ENCODE measurements around the gene ADIPOQ. TPM values are rescaled to one million over a fixed set of nuclear protein-coding genes. Genes with fewer than 3 reads are reported as not detected.
A peak's percentile ranks its signal among the peaks of the same experiment; 100 is the strongest.
"Not testable (repeated sequence)": the region's sequence is repeated elsewhere in the genome, so short reads cannot be mapped to it uniquely, and the experiment has no call there.

The ADIPOQ gene
- total RNA-seq (not detected), polyA plus RNA-seq (ENCODE audit: insufficient read depth in 1 of 8, insufficient read length in 8 of 8, low replicate concordance in 1 of 8) (under 1 TPM in 5 of 8 donors, not detected in 3; 0.02 to 0.04 (median 0.04) TPM)
- long read RNA-seq, donor 1 = 0 reads
- long read RNA-seq, donor 2 = 0 reads
- long read RNA-seq, donor 3, full-length matches to known transcripts = 8 of 8 reads
- long read RNA-seq, donor 3, partial matches to known transcripts = 0 of 8 reads
- long read RNA-seq, donor 3, other reads (novel, unspliced or antisense) = 0 of 8 reads
- long read RNA-seq, donor 4 = 0 reads
- long read RNA-seq, donor 5 = 0 reads
- long read RNA-seq, donor 6 = 0 reads
- long read RNA-seq, donor 7 = 0 reads
- long read RNA-seq, donor 8 = 0 reads
- long read RNA-seq, donor 9 = 0 reads
- long read RNA-seq, donor 10 = 0 reads
- long read RNA-seq, donor 11 = 0 reads

GRCh38 chr3:186842426-186843038 is at the start of gene ADIPOQ:
Gene ADIPOQ, plus strand, starts transcription at chr3:186842710. Its CDS starts 10,349 bp downstream, at chr3:186853059.
- 93% methylated on average over 2 of the region's 7 CpGs for WGBS (ENCODE audit: insufficient coverage)
- no peaks in the 10 kb centered on the region for H3K36me3 ChIP-seq (ENCODE audit: control insufficient read depth, insufficient read depth, low read length)
- H3K4me1 ChIP-seq (ENCODE audit: control insufficient read depth, insufficient read depth, low read length) = no peaks in the 10 kb centered on the region
- peaks cover 15% of the 10 kb centered on the region for H3K27me3 ChIP-seq (ENCODE audit: control insufficient read depth, insufficient read depth, low read length)
- DNase-seq = no peak
- H3K9me3 ChIP-seq (replicated peaks; ENCODE audit: control insufficient read depth, low read depth, low read length) = no peaks in the 10 kb centered on the region
- H3K4me3 ChIP-seq (ENCODE audit: low read length) = no peak within 1 kb of the TSS
- H3K27ac ChIP-seq (ENCODE audit: low read length) = no peak within 1 kb of the TSS

DNA sequence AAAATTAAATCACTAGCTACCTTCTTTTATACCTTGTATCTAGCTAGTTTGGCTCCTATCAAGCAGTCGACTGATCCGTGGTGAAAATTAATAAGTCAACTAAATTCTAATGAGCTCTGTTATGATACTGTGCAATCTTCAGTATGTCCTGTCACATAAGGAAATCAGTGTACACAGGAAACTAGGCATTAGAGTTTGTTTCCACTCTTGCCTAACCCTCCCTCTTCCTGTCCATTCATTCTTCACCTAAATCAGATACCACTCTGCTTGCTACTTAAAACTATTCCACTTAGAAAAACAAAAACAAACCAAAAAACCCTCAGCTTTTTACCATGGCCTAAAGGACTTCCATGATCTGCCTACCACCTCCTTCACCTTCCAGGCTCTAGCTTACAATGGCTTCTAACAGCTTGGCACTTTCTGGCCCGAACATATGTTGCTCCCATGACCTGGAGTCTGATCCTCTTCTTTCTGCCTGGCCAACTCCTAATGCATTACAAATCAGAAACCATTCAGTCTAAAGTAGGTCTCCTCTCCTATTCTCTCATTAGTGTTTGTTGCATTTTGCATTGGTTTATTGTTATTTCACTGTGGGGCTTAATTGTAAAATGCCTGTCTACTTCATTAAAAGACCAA is 44.2 kb upstream of the ADIPOQ start:
- WGBS (ENCODE audit: insufficient coverage) = 100% methylated on average over 1 of the region's 3 CpGs

GRCh38 chr3:186800285-186800684 is 42.2 kb upstream of the ADIPOQ start:
- no peaks in the 10 kb centered on the region for H3K9me3 ChIP-seq (replicated peaks; ENCODE audit: control insufficient read depth, low read depth, low read length)
- H3K4me3 ChIP-seq (ENCODE audit: low read length) = no peak overlapping the region
- peaks cover 4% of the 10 kb centered on the region for H3K4me1 ChIP-seq (ENCODE audit: control insufficient read depth, insufficient read depth, low read length)
- H3K36me3 ChIP-seq (ENCODE audit: control insufficient read depth, insufficient read depth, low read length) = peaks cover 23% of the 10 kb centered on the region
- WGBS (ENCODE audit: insufficient coverage) = no CpG with 5 or more reads among the region's 1 CpG
- no peaks in the 10 kb centered on the region for H3K27me3 ChIP-seq (ENCODE audit: control insufficient read depth, insufficient read depth, low read length)
- DNase-seq = no peak
- no peak overlapping the region for H3K27ac ChIP-seq (ENCODE audit: low read length)

More for the DNA sequence above, 44.2 kb upstream of the ADIPOQ start:
- peaks cover 32% of the 10 kb centered on the region for H3K36me3 ChIP-seq (ENCODE audit: control insufficient read depth, insufficient read depth, low read length)
- H3K9me3 ChIP-seq (replicated peaks; ENCODE audit: control insufficient read depth, low read depth, low read length) = no peaks in the 10 kb centered on the region
- H3K27ac ChIP-seq (ENCODE audit: low read length) = no peak overlapping the region
- H3K4me1 ChIP-seq (ENCODE audit: control insufficient read depth, insufficient read depth, low read length) = no peaks in the 10 kb centered on the region
- no peak overlapping the region for H3K4me3 ChIP-seq (ENCODE audit: low read length)
- no peak for DNase-seq
- no peaks in the 10 kb centered on the region for H3K27me3 ChIP-seq (ENCODE audit: control insufficient read depth, insufficient read depth, low read length)

DNA sequence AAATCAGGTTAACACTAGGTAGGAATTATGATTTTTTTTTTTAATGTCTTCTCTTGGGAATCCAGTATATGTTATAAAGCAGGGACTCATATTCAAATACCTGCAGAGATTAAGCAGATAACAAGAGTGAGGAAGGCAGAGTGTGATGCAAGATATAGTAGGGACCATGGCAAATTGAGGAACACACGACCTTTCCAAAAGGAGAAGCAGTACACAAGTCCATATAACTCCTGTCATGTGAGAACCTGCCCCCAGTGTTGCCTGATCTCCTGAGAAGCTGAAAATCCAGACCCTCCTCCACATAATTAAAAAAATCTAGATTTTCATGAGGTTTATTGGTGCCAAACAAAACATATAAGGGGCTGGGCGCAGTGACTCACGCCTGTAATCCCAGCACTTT is 39.8 kb upstream of the ADIPOQ start:
- Histone ChIP-seq H3K27me3 (ENCODE audit: control insufficient read depth, insufficient read depth, low read length) (no peaks in the 10 kb centered on the region), H3K36me3 (ENCODE audit: control insufficient read depth, insufficient read depth, low read length) (peaks cover 16% of the 10 kb centered on the region), H3K9me3 (replicated peaks; ENCODE audit: control insufficient read depth, low read depth, low read length) (no peaks in the 10 kb centered on the region), H3K4me3 (ENCODE audit: low read length) (no peak overlapping the region), H3K27ac (ENCODE audit: low read length) (no peak overlapping the region), H3K4me1 (ENCODE audit: control insufficient read depth, insufficient read depth, low read length) (peaks cover 13% of the 10 kb centered on the region)
- no peak for DNase-seq
- 100% methylated on average over 2 of the region's 3 CpGs for WGBS (ENCODE audit: insufficient coverage)

GRCh38 chr3:186803447-186803846 is 39.1 kb upstream of the ADIPOQ start:
- not testable (repeated sequence) for H3K27me3 ChIP-seq (ENCODE audit: control insufficient read depth, insufficient read depth, low read length); DNase-seq; H3K27ac ChIP-seq (ENCODE audit: low read length); H3K9me3 ChIP-seq (replicated peaks; ENCODE audit: control insufficient read depth, low read depth, low read length); H3K4me3 ChIP-seq (ENCODE audit: low read length)
- peaks cover 14% of the 10 kb centered on the region for H3K36me3 ChIP-seq (ENCODE audit: control insufficient read depth, insufficient read depth, low read length)
- 94% methylated on average over 3 of the region's 4 CpGs for WGBS (ENCODE audit: insufficient coverage)
- peaks cover 13% of the 10 kb centered on the region for H3K4me1 ChIP-seq (ENCODE audit: control insufficient read depth, insufficient read depth, low read length)

DNA sequence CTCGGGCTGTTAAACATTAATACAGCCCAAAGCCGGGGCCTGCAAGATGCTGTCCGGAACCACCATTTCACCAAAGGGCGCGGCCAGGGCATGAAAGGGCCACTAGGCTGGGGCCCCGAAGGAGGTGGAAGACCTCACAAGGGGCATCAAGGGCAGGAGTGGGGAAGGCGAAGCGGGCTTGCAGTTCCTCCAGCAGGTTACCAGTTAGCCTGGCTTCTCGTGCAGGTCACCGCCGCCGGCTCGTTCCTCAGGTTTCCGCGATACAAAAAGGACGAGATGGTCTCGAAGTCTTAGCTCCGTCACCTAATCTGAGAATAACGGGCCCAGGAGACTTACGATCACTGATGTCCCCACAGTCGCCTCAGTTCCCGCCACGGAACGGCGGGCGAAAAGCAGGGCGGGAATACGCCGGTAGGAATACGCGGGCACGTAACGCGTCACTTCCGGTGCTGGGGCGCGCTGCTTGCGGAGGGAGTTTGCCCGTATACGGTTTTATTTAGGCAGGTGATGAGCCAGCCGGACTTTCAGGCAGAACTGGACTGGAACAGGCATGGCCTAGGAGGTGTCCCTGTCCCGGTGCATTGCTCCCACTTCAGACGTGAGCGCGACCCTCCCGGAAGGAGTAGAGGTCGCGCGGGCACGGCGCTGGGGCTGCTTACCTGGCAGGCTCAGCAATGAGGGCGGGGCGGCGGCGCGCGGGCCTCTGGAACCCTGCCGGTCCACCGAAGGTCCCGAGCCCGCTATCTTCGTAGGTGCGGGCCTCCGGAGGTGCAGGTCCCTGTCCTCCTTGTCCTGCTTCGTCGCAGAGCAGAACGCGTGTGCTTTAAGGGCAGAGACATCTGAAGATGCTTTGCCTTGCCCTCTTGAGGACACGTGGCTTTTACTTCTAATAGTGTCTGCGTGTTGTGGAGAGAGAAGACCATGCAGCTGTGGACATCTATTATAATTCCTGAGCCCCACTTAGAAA is 36.1 kb upstream of the ADIPOQ start, which contains the start of gene RFC4:
Gene RFC4 (minus strand): TSS at position 394 of the 967 bp plus-strand sequence. CDS start 1,769 bp downstream, outside the sequence.
- Histone ChIP-seq H3K4me3 (ENCODE audit: low read length) (peak within 1 kb of the TSS; percentile 97), H3K36me3 (ENCODE audit: control insufficient read depth, insufficient read depth, low read length) (peaks cover 6% of the 10 kb centered on the region), H3K27me3 (ENCODE audit: control insufficient read depth, insufficient read depth, low read length) (peaks cover 4% of the 10 kb centered on the region), H3K27ac (ENCODE audit: low read length) (peak within 1 kb of the TSS; percentile 76), H3K4me1 (ENCODE audit: control insufficient read depth, insufficient read depth, low read length) (peaks cover 13% of the 10 kb centered on the region), H3K9me3 (replicated peaks; ENCODE audit: control insufficient read depth, low read depth, low read length) (no peaks in the 10 kb centered on the region)
- WGBS (ENCODE audit: insufficient coverage) = under 1% methylated on average over 68 of the region's 70 CpGs
- peak; percentile 90 for DNase-seq

DNA sequence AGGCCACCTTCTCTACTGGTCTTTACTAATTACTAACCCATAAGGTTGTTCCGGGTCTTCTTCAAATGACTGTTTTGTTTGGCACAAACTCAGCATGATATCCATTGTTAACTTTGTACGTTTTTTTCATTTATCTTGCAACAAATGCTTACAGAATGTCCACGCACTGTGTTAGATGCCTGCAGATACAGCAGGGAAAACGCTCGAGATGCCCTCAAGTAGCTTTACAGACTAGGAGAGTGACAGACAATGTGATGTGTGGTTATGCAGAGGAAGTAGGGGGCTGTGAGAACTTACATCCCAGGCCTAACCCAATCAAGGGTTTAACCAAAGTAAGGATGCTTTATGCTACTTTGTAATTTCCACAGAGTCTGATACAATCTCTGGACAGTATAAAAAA is 35.3 kb upstream of the ADIPOQ start:
- Histone ChIP-seq H3K4me3 (ENCODE audit: low read length) (peak overlapping the region; percentile 97), H3K27ac (ENCODE audit: low read length) (no peak overlapping the region), H3K36me3 (ENCODE audit: control insufficient read depth, insufficient read depth, low read length) (peaks cover 6% of the 10 kb centered on the region), H3K27me3 (ENCODE audit: control insufficient read depth, insufficient read depth, low read length) (peaks cover 4% of the 10 kb centered on the region), H3K9me3 (replicated peaks; ENCODE audit: control insufficient read depth, low read depth, low read length) (no peaks in the 10 kb centered on the region), H3K4me1 (ENCODE audit: control insufficient read depth, insufficient read depth, low read length) (peaks cover 13% of the 10 kb centered on the region)
- 53% methylated on average over 5 of the region's 5 CpGs for WGBS (ENCODE audit: insufficient coverage)
- no peak for DNase-seq

GRCh38 chr3:186810336-186810996 is 32.0 kb upstream of the ADIPOQ start:
- 36% methylated on average over 2 of the region's 5 CpGs for WGBS (ENCODE audit: insufficient coverage)
- DNase-seq = no peak

GRCh38 chr3:186811313-186811712 is 31.2 kb upstream of the ADIPOQ start:
- 92% methylated on average over 3 of the region's 29 CpGs for WGBS (ENCODE audit: insufficient coverage)
- not testable (repeated sequence) for H3K27ac ChIP-seq (ENCODE audit: low read length); H3K4me3 ChIP-seq (ENCODE audit: low read length)

More at GRCh38 chr3:186810336-186810996, 32.0 kb upstream of the ADIPOQ start:
- H3K4me3 ChIP-seq (ENCODE audit: low read length) = no peak overlapping the region
- H3K9me3 ChIP-seq (replicated peaks; ENCODE audit: control insufficient read depth, low read depth, low read length) = no peaks in the 10 kb centered on the region
- H3K36me3 ChIP-seq (ENCODE audit: control insufficient read depth, insufficient read depth, low read length) = no peaks in the 10 kb centered on the region
- H3K27me3 ChIP-seq (ENCODE audit: control insufficient read depth, insufficient read depth, low read length) = peaks cover 14% of the 10 kb centered on the region
- H3K27ac ChIP-seq (ENCODE audit: low read length) = no peak overlapping the region
- peaks cover 7% of the 10 kb centered on the region for H3K4me1 ChIP-seq (ENCODE audit: control insufficient read depth, insufficient read depth, low read length)

More at GRCh38 chr3:186811313-186811712, 31.2 kb upstream of the ADIPOQ start:
- not testable (repeated sequence) for DNase-seq; H3K9me3 ChIP-seq (replicated peaks; ENCODE audit: control insufficient read depth, low read depth, low read length); H3K4me1 ChIP-seq (ENCODE audit: control insufficient read depth, insufficient read depth, low read length); H3K36me3 ChIP-seq (ENCODE audit: control insufficient read depth, insufficient read depth, low read length)
- H3K27me3 ChIP-seq (ENCODE audit: control insufficient read depth, insufficient read depth, low read length) = peaks cover 16% of the 10 kb centered on the region

All from muscle of leg (tissue), 16 donors.